ENCODE measurements around the gene ASIC5. TPM values are rescaled to one million over a fixed set of nuclear protein-coding genes. Genes with fewer than 3 reads are reported as not detected.
A peak's percentile ranks its signal among the peaks of the same experiment; 100 is the strongest.
"Not testable (repeated sequence)": the region's sequence is repeated elsewhere in the genome, so short reads cannot be mapped to it uniquely, and the experiment has no call there.

ASIC5 gene
- total RNA-seq, 2 experiments from 2014 or later, result not detected

DNA sequence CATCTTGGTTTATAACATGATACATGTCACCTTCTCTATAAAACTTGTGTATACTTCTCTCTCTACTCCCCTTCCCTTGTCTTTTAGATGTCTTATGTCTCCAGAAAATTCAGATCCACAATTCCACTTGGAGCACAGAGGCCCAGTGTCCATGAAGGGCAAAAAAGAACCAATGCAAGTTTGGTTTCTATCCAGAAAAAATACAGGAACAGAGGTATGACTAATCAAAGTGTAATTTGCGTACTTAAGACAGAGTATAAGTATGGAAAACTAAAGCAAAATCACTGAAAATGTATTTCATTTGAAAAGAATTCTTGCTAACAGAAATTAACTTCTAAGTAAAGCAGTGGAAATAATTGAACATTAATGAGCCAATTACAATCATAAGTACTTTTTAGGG lies 61.1 kb downstream of the ASIC5 start:
- H3K4me3 Mint-ChIP-seq, result no peak overlapping the region
- CTCF ChIA-PET, result no interaction called here
- no peak for ATAC-seq
- no peaks in the 10 kb centered on the region for H3K9me3 Mint-ChIP-seq (ENCODE audit: low read depth)
- no peaks in the 10 kb centered on the region for H3K4me1 Mint-ChIP-seq
- H3K27me3 Mint-ChIP-seq, result peaks cover 2% of the 10 kb centered on the region
- no peak overlapping the region for H3K27ac Mint-ChIP-seq
- no peak for DNase-seq
- H3K36me3 Mint-ChIP-seq, result no peaks in the 10 kb centered on the region

DNA sequence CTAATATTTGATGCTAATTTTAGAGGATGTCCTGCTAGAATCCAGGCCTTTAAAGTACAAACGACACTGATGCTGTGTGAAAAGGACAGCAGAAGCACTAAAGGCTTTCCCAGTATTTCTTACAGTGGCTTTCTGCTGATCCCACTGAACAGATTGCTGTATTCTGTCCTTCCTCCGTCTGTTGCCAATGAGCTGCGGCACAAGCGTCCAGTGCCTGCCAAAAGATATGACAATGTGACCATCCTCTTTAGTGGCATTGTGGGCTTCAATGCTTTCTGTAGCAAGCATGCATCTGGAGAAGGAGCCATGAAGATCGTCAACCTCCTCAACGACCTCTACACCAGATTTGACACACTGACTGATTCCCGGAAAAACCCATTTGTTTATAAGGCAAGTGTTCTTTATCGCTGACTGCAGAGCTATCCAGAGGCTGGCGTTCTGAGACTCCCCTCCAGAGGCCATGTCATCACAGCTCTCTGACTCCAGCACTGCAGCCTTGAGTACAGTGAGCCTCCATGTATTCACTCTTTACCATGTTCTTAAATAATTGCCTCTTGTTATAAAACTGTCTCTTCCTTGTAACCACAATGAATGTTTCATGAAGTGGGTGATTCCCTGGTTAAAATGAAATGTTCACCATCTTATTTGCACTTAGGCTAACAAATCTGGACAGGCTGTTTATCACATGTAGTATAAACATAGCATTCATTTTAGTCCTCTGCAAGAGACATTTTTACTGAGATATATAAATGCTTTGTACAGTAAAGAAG lies 63.7 kb downstream of the ASIC5 start:
- H3K4me3 Mint-ChIP-seq, result no peak overlapping the region
- CTCF ChIA-PET, result interaction anchor here (1.5 to 1.6 kb wide), 2 partner anchors 8 to 15 kb away, joined by 3 to 5 read pairs; no protein-coding TSS in a partner anchor

DNA sequence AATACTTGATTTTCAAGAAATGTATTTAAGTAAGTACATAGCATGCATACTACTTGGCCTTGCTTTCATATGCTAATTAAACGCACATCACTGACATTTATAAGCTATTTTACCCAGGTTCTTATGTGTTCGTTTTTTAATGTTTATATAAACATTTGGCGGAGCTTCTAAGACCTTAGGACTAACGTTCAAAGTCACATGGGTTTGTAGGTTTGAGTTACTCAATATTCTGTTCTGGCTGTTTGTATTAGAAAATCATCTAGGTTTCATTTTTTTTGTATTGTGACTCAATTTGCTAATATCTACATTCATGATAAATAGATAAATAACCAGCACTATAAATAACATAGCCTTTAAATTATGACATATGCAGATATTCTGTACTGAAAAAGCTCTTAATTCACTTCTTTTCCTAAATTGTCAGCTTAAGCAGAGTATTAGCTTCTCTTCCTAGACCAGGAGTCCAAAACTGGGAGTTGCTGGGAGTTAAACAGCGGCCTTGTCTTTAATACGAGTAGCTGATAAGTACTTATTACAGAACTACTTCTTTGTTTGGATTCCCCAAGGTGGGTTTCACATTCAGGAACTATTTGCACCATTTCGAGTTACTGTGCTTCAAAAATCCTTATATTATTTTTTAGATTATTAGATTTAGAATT lies 65.3 kb downstream of the ASIC5 start:
- DNase-seq (no peak), ATAC-seq (no peak)
- CTCF ChIA-PET, result interaction anchor here (1.5 to 1.6 kb wide), 2 partner anchors 10 to 13 kb away, joined by 3 to 5 read pairs; no protein-coding TSS in a partner anchor
- H3K36me3 Mint-ChIP-seq, result no peaks in the 10 kb centered on the region
- H3K27me3 Mint-ChIP-seq, result peaks cover 2% of the 10 kb centered on the region
- H3K4me1 Mint-ChIP-seq, result no peaks in the 10 kb centered on the region
- no peak overlapping the region for H3K4me3 Mint-ChIP-seq
- no peak overlapping the region for H3K27ac Mint-ChIP-seq
- H3K9me3 Mint-ChIP-seq (ENCODE audit: low read depth), result no peaks in the 10 kb centered on the region

More for the DNA sequence above, 63.7 kb downstream of the ASIC5 start:
- ATAC-seq (no peak), DNase-seq (no peak)
- no peak overlapping the region for H3K27ac Mint-ChIP-seq
- H3K4me1 Mint-ChIP-seq, result no peaks in the 10 kb centered on the region
- H3K27me3 Mint-ChIP-seq, result peaks cover 2% of the 10 kb centered on the region
- no peaks in the 10 kb centered on the region for H3K9me3 Mint-ChIP-seq (ENCODE audit: low read depth)
- no peaks in the 10 kb centered on the region for H3K36me3 Mint-ChIP-seq

GRCh38 chr4:155799794-155800123 lies 66.3 kb downstream of the ASIC5 start:
- DNase-seq, result no peak
- Mint-ChIP-seq H3K27me3 (peaks cover 2% of the 10 kb centered on the region), H3K4me3 (no peak overlapping the region), H3K9me3 (ENCODE audit: low read depth) (no peaks in the 10 kb centered on the region), H3K36me3 (no peaks in the 10 kb centered on the region), H3K4me1 (no peaks in the 10 kb centered on the region), H3K27ac (no peak overlapping the region)
- CTCF ChIA-PET, result no interaction called here
- ATAC-seq, result no peak

DNA sequence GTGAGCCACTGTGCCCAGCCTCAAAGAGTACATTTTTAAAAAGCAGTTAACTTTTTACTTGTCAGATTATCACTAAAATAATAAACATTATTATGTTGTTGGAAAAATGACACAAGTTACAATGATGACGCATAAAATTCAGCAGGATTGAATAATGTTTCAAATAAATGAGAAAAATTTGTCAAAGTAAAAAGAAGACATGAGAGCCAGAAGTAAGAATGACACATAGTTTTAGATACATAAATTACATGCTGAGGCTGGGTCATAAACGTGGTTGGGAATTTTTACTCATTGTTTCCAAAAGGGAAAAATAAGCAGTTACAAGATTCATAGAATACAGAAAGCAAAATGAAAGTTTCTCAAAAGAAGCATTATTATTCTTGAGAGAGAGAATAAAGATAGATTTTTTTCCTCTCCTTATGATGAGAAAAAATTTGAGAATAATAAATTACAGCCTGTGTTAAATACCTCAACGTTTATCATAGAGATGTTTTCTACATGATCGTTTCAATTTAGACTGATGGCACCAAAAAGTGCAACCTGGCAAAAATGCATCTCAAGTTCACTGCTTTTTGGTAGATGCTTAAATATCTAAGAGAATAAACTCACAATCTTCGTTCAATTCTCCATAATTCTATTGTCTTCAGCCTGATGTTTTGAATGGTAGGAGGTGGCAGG lies 66.8 kb downstream of the ASIC5 start:
- H3K4me1 Mint-ChIP-seq, result no peaks in the 10 kb centered on the region
- CTCF ChIA-PET, result no interaction called here
- ATAC-seq, result no peak
- H3K4me3 Mint-ChIP-seq, result no peak overlapping the region
- no peak overlapping the region for H3K27ac Mint-ChIP-seq
- H3K36me3 Mint-ChIP-seq, result no peaks in the 10 kb centered on the region
- H3K27me3 Mint-ChIP-seq, result peaks cover 2% of the 10 kb centered on the region
- no peaks in the 10 kb centered on the region for H3K9me3 Mint-ChIP-seq (ENCODE audit: low read depth)
- no peak for DNase-seq

- CTCF ChIA-PET, result interaction anchor here (0.7 kb wide), 1 partner anchor 8 kb away, joined by 3 read pairs; no protein-coding TSS in a partner anchor
- not testable (repeated sequence) for ATAC-seq; H3K4me1 Mint-ChIP-seq; H3K36me3 Mint-ChIP-seq; H3K27ac Mint-ChIP-seq; H3K27me3 Mint-ChIP-seq; H3K4me3 Mint-ChIP-seq; H3K9me3 Mint-ChIP-seq (ENCODE audit: low read depth); DNase-seq
Measured at GRCh38 chr4:155797581-155797980, 68.5 kb downstream of the ASIC5 start.

DNA sequence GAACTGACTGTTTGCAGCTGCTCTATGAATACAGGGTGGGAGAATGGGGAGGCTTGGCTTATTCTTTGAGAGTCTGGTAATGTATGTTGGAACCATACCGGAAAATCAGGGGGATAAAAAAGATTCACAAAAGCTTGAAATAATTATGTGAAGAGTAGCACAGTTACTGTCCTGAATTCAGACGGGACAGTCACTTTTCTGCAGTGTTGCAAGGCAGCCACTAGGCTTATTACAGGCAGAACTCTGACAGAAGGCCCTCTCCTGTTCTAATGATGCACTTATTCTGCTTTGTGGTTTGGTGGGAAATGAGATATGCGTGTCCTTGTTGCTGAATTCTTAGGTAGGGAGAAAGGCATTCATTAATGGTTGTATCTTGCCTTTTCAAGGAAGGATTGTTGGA lies 70.1 kb downstream of the ASIC5 start:
- CTCF ChIA-PET, result no interaction called here
- peaks cover 4% of the 10 kb centered on the region for H3K27me3 Mint-ChIP-seq
- H3K27ac Mint-ChIP-seq, result no peak overlapping the region
- H3K36me3 Mint-ChIP-seq, result no peaks in the 10 kb centered on the region
- H3K4me3 Mint-ChIP-seq, result no peak overlapping the region
- H3K4me1 Mint-ChIP-seq, result no peaks in the 10 kb centered on the region
- ATAC-seq (no peak), DNase-seq (no peak)
- no peaks in the 10 kb centered on the region for H3K9me3 Mint-ChIP-seq (ENCODE audit: low read depth)

DNA sequence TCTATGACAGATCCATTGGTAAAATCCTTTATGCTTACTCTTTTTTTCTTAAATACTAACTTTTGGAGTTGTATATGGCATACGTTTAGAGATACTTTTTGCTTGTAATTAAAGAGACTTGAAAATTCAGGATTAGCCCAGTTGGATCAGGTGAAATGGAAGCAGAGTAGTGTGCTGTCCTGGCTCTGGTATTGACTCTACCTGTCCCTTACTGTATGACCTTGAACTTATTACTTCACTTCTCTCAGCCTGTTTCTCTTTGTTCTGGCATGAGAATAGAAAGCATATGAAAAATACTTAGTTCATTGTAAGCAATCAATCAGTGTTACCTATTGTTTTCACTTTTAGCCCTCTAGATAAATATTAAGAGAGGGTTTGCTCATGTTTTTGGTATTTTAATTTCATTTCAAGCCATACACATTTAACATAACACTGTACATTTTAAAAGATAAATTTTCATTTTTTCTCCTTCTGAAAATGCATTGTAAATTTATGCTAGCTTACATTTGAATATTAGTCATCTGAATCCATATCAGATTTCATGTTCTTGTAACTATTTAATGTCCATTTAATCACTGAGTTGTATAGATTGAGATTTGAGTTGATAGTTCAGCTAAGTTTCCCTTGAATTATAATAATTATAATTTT lies 71.4 kb downstream of the ASIC5 start:
- Mint-ChIP-seq H3K4me3 (no peak overlapping the region), H3K27ac (no peak overlapping the region), H3K4me1 (no peaks in the 10 kb centered on the region), H3K9me3 (ENCODE audit: low read depth) (no peaks in the 10 kb centered on the region), H3K27me3 (peaks cover 4% of the 10 kb centered on the region), H3K36me3 (no peaks in the 10 kb centered on the region)
- CTCF ChIA-PET, result no interaction called here
- DNase-seq (no peak), ATAC-seq (no peak)

GRCh38 chr4:155789982-155790381 lies 76.1 kb downstream of the ASIC5 start:
- no peak for DNase-seq
- CTCF ChIA-PET, result no interaction called here
- Mint-ChIP-seq H3K4me3 (no peak overlapping the region), H3K9me3 (ENCODE audit: low read depth) (no peaks in the 10 kb centered on the region), H3K4me1 (no peaks in the 10 kb centered on the region), H3K27me3 (peaks cover 4% of the 10 kb centered on the region), H3K36me3 (no peaks in the 10 kb centered on the region), H3K27ac (no peak overlapping the region)
- no peak for ATAC-seq

- H3K9me3 Mint-ChIP-seq (ENCODE audit: low read depth), result no peaks in the 10 kb centered on the region
- ATAC-seq, result no peak
- H3K4me3 Mint-ChIP-seq, result no peak overlapping the region
- peaks cover 4% of the 10 kb centered on the region for H3K27me3 Mint-ChIP-seq
- no peaks in the 10 kb centered on the region for H3K4me1 Mint-ChIP-seq
- no peaks in the 10 kb centered on the region for H3K36me3 Mint-ChIP-seq
- CTCF ChIA-PET, result interaction anchor here (0.6 kb wide), 1 partner anchor 8 kb away, joined by 3 read pairs; no protein-coding TSS in a partner anchor
- H3K27ac Mint-ChIP-seq, result no peak overlapping the region
- no peak for DNase-seq
Measured at GRCh38 chr4:155789391-155789790, 76.7 kb downstream of the ASIC5 start.

DNA sequence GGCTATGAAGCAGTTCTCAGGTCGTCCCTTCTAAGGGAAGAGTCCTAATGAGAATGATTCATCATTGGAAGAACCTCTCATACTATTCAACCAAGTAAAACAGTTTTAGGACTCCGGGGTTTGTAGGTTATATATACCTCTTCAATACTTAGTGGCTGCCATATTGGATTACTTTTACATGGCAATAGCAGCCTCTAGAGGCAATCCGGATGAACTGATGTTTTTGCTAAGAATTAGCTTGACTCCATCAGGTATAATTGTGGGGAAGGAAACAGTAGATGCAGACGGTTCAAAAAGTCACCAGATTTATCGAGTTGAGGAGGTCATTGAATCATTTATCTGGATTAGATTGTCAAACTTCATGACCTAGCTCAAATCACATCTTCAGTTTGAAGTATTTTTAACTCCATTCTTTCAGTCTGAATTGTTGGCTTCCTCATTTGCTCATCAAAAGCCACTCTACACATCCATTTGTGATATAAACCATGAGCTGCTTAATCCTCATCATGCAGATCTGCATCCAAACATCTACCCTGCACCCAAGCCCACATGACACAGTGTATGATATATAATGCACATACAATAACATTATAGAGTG lies 78.9 kb downstream of the ASIC5 start:
- DNase-seq (no peak), ATAC-seq (peak; percentile 80)
- no peak overlapping the region for H3K27ac Mint-ChIP-seq
- no peaks in the 10 kb centered on the region for H3K4me1 Mint-ChIP-seq
- no peaks in the 10 kb centered on the region for H3K9me3 Mint-ChIP-seq (ENCODE audit: low read depth)
- H3K4me3 Mint-ChIP-seq, result no peak overlapping the region
- CTCF ChIA-PET, result interaction anchor here (0.8 to 1.1 kb wide), 3 partner anchors 14 to 344 kb away, joined by 3 to 4 read pairs (median 3); no protein-coding TSS in a partner anchor
- no peaks in the 10 kb centered on the region for H3K36me3 Mint-ChIP-seq
- H3K27me3 Mint-ChIP-seq, result no peaks in the 10 kb centered on the region

DNA sequence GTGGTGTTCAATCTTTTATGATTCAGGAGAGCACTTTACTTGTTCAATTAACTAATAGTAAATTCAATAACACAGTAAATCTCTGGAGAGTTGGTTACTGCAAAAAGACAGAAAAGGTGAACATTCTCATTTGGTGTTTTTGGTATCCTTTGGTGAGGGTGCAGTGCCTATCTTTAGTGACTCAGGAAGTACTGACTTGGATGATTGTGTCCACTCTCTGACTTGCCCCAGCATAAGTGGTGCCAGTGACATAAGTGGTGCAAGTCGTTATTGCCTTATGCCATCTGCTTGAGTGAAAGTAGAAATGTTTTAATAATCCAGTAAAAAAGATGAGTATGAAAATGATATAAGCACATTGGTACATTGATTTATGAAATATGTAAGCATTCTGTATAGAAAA lies 80.2 kb downstream of the ASIC5 start:
- H3K36me3 Mint-ChIP-seq, result no peaks in the 10 kb centered on the region
- H3K4me3 Mint-ChIP-seq, result no peak overlapping the region
- H3K4me1 Mint-ChIP-seq, result no peaks in the 10 kb centered on the region
- CTCF ChIA-PET, result no interaction called here
- DNase-seq (no peak), ATAC-seq (no peak)
- H3K9me3 Mint-ChIP-seq (ENCODE audit: low read depth), result no peaks in the 10 kb centered on the region
- no peak overlapping the region for H3K27ac Mint-ChIP-seq
- H3K27me3 Mint-ChIP-seq, result no peaks in the 10 kb centered on the region

DNA sequence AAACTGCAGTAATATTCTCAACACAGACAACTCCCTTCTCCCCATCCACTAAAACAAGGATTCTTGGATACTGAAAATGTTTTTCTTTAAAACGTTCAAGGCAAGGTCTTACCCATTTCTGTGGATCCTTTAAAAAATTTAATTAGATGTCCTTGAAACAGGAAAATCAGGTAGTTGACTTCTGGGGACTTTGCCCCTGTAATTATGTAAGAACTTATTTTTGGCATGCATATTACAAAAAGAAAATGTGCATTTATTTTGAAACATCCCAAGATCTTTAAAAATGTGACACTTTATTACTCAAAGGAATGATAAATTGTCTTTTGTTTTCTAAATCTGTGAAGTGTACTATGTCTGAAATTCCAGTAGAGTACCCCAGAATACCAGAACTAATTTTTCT lies 81.4 kb downstream of the ASIC5 start:
- Mint-ChIP-seq H3K27ac (no peak overlapping the region), H3K4me1 (no peaks in the 10 kb centered on the region), H3K4me3 (no peak overlapping the region), H3K9me3 (ENCODE audit: low read depth) (no peaks in the 10 kb centered on the region), H3K27me3 (peaks cover 5% of the 10 kb centered on the region), H3K36me3 (no peaks in the 10 kb centered on the region)
- CTCF ChIA-PET, result no interaction called here
- DNase-seq (no peak), ATAC-seq (no peak)
